DOHH2 (cell line): ENCODE data around the gene CCNL1.

Experiments
- EZH2phosphoT487 ChIP-seq: fragments of 200-600 bp; sonication (generic); IDR thresholded peaks from 2 replicates; pipeline ENCODE4 v1.6.1; 2017; ENCODE audit warnings: borderline replicate concordance, mild to moderate bottlenecking, antibody characterized with exemption, low read length, moderate library complexity, mixed read lengths
- TF ChIP-seq, protein P1 (sequence below): fragments of 200-600 bp; sonication (generic); IDR thresholded peaks from one replicate; pipeline ENCODE4 v1.5.1; 2014; ENCODE audit warnings: antibody characterized with exemption, mild to moderate bottlenecking, low read depth, low read length; ENCODE audit not compliant: poor library complexity, severe bottlenecking

GRCh38 chr3:157182879-157183278 is 22.9 kb upstream of the CCNL1 start:
- TF ChIP-seq, protein P1, sequence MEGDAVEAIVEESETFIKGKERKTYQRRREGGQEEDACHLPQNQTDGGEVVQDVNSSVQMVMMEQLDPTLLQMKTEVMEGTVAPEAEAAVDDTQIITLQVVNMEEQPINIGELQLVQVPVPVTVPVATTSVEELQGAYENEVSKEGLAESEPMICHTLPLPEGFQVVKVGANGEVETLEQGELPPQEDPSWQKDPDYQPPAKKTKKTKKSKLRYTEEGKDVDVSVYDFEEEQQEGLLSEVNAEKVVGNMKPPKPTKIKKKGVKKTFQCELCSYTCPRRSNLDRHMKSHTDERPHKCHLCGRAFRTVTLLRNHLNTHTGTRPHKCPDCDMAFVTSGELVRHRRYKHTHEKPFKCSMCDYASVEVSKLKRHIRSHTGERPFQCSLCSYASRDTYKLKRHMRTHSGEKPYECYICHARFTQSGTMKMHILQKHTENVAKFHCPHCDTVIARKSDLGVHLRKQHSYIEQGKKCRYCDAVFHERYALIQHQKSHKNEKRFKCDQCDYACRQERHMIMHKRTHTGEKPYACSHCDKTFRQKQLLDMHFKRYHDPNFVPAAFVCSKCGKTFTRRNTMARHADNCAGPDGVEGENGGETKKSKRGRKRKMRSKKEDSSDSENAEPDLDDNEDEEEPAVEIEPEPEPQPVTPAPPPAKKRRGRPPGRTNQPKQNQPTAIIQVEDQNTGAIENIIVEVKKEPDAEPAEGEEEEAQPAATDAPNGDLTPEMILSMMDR: peak; percentile 9
- no peak for TF ChIP-seq EZH2phosphoT487
